GM10248 (cell line): ENCODE measurements around the gene NCSTN.

Experiments used
- CTCF ChIA-PET: fragments of 300-600 bp; sonication (Branson Sonifier 250); formaldehyde crosslinking; extraction: SDS; loops from one replicate; lab custom pipeline; 2021; ENCODE audit warnings: antibody characterized with exemption; lab: Yijun Ruan, JAX
- POLR2A ChIA-PET: fragments of 350-650 bp; sonication (Branson Sonifier 250); formaldehyde crosslinking; extraction: SDS; loops from one replicate; lab custom pipeline; 2020; ENCODE audit warnings: antibody characterized with exemption; lab: Yijun Ruan, JAX
- DNase-seq: peaks from one replicate; pipeline ENCODE4 v3.0.0; 2012; ENCODE audit errors: extremely low spot score
- CTCF ChIP-seq: IDR thresholded peaks from 2 replicates; pipeline ENCODE4 v1.5.1; 2012; ENCODE audit warnings: mild to moderate bottlenecking, low read depth; ENCODE audit errors: extremely low read depth, missing control alignments, control extremely low read depth

The NCSTN gene

GRCh38 chr1:160353223-160353622, 10.0 kb downstream of the NCSTN start:
- DNase-seq = no peak
- TF ChIP-seq CTCF = no peak
- POLR2A ChIA-PET = interaction anchor here (0.9 to 1.4 kb wide), 2 partner anchors 10 to 13 kb away, joined by 3 to 4 read pairs; partner anchors contain the start of gene NHLH1
- CTCF ChIA-PET = interaction anchor here (0.6 to 3.9 kb wide), 9 partner anchors 7 to 254 kb away, joined by 3 to 23 read pairs (median 5); no protein-coding TSS in a partner anchor

GRCh38 chr1:160354388-160354985, 11.3 kb downstream of the NCSTN start:
- TF ChIP-seq CTCF = peak; percentile 40
- no peak for DNase-seq
- POLR2A ChIA-PET = interaction anchor here (0.8 to 1.4 kb wide), 3 partner anchors 8 to 252 kb away, joined by 3 read pairs; no protein-coding TSS in a partner anchor

GRCh38 chr1:160357286-160358002, 14.3 kb downstream of the NCSTN start:
- TF ChIP-seq CTCF = no peak
- DNase-seq = no peak
- ChIA-PET POLR2A (no interaction called here), CTCF (interaction anchor here (0.7 to 3.3 kb wide), 8 partner anchors 9 to 249 kb away, joined by 3 to 17 read pairs (median 4); no protein-coding TSS in a partner anchor)

More at GRCh38 chr1:160354388-160354985, 11.3 kb downstream of the NCSTN start:
- CTCF ChIA-PET = interaction anchor here (0.9 to 3.9 kb wide), 14 partner anchors 9 to 255 kb away, joined by 3 to 24 read pairs (median 6); partner anchors contain the start of gene NHLH1

- no peak for DNase-seq
- no peak for TF ChIP-seq CTCF
- POLR2A ChIA-PET = no interaction called here
- CTCF ChIA-PET = interaction anchor here (0.7 to 2.3 kb wide), 4 partner anchors 8 to 18 kb away, joined by 3 to 12 read pairs (median 4); no protein-coding TSS in a partner anchor
Measured at GRCh38 chr1:160358073-160358472, 14.9 kb downstream of the NCSTN start.

- TF ChIP-seq CTCF = no peak
- ChIA-PET POLR2A (no interaction called here), CTCF (interaction anchor here (9.5 kb wide), 1 partner anchor 17 kb away, joined by 78 read pairs; no protein-coding TSS in a partner anchor)
- no peak for DNase-seq
Measured at GRCh38 chr1:160359559-160360226, 16.5 kb downstream of the NCSTN start.

- ChIA-PET POLR2A (interaction anchor here (0.6 kb wide), 1 partner anchor 263 kb away, joined by 9 read pairs; no protein-coding TSS in a partner anchor), CTCF (interaction anchor here (9.5 kb wide), 1 partner anchor 17 kb away, joined by 78 read pairs; no protein-coding TSS in a partner anchor)
Measured at GRCh38 chr1:160360227-160360695, 17.1 kb downstream of the NCSTN start.

More at GRCh38 chr1:160360227-160360695, 17.1 kb downstream of the NCSTN start:
- TF ChIP-seq CTCF = no peak
- DNase-seq = no peak
